MM.1S (cell line): ENCODE results near the gene WDFY1.

Experiments
- EZH2 ChIP-seq: fragments of 300-600 bp; sonication (generic); optimal IDR thresholded peaks from 2 replicates; pipeline ENCODE3; 2017; ENCODE audit warnings: low read depth, mild to moderate bottlenecking, antibody characterized with exemption, low read length, mixed read lengths
- TF ChIP-seq, protein P1 (sequence below): fragments of 300-600 bp; sonication (generic); IDR thresholded peaks from 2 replicates; pipeline ENCODE4 v1.5.1; 2016; ENCODE audit warnings: antibody characterized with exemption, low read length, mixed read lengths

DNA sequence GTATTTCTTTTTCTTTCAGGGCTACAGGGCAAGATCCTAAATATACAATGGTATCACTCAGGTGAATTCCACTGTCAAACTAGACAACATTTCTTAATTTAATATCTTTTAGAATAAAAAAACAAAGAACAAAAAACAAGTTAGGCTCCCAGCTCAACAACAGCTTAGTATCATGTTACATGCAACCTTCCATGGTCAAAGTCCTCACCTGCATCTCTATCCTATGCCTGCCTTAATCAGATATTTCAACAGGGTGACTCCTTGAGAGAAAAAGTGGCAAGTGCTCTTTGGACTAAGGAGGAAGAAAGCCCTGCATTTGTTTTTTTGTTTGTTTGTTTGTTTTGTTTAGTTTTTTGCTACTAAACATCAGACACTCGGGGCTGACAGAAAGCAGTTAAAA lies 50.2 kb downstream of the WDFY1 start:
- TF ChIP-seq, protein P1, sequence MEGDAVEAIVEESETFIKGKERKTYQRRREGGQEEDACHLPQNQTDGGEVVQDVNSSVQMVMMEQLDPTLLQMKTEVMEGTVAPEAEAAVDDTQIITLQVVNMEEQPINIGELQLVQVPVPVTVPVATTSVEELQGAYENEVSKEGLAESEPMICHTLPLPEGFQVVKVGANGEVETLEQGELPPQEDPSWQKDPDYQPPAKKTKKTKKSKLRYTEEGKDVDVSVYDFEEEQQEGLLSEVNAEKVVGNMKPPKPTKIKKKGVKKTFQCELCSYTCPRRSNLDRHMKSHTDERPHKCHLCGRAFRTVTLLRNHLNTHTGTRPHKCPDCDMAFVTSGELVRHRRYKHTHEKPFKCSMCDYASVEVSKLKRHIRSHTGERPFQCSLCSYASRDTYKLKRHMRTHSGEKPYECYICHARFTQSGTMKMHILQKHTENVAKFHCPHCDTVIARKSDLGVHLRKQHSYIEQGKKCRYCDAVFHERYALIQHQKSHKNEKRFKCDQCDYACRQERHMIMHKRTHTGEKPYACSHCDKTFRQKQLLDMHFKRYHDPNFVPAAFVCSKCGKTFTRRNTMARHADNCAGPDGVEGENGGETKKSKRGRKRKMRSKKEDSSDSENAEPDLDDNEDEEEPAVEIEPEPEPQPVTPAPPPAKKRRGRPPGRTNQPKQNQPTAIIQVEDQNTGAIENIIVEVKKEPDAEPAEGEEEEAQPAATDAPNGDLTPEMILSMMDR, result no peak
- TF ChIP-seq EZH2, result no peak
